ENCODE data around the gene PCP4. TPM values are rescaled to one million over a fixed set of nuclear protein-coding genes. Genes with fewer than 3 reads are reported as not detected.

PCP4 gene
- total RNA-seq, 1 experiment from 2014 or later: 0.77 TPM

GRCh38 chr21:39955326-39955725 is 88.1 kb downstream of the PCP4 start:
- H3K9ac ChIP-seq (ENCODE audit: extremely low read depth, insufficient read length, low read length): no peak overlapping the region

More at GRCh38 chr21:39955326-39955725, 88.1 kb downstream of the PCP4 start:
- Histone ChIP-seq H3K79me2 (ENCODE audit: insufficient read depth, low read length) (no peaks in the 10 kb centered on the region), H4K20me1 (ENCODE audit: control insufficient read depth, insufficient read depth, insufficient read length) (no peaks in the 10 kb centered on the region), H3K27me3 (ENCODE audit: insufficient read depth, low read length) (no peaks in the 10 kb centered on the region), H2AK5ac (ENCODE audit: insufficient read length, low read length) (no peak overlapping the region), H3K18ac (ENCODE audit: insufficient read length, low read depth, low read length) (no peak overlapping the region), H3K23ac (ENCODE audit: insufficient read length, low read depth, low read length) (no peak overlapping the region), H3K56ac (ENCODE audit: insufficient read length, low read depth, low read length) (no peak overlapping the region), H3K27ac (ENCODE audit: insufficient read length, low read depth, low read length) (no peak overlapping the region), H2BK12ac (ENCODE audit: insufficient read length, low read depth, low read length) (no peak overlapping the region), H2BK15ac (ENCODE audit: low read depth, low read length) (no peak overlapping the region), H2BK20ac (ENCODE audit: low read depth, low read length, poor library complexity, severe bottlenecking) (no peak overlapping the region), H3K4ac (ENCODE audit: low read depth, low read length) (no peak overlapping the region), H3K23me2 (ENCODE audit: insufficient read length, low read depth, low read length, poor library complexity, severe bottlenecking) (no peaks in the 10 kb centered on the region), H3K4me2 (ENCODE audit: insufficient read depth, insufficient read length, low read length) (no peak overlapping the region), H2BK120ac (ENCODE audit: low read depth, low read length, poor library complexity, severe bottlenecking) (no peak overlapping the region), H3K4me1 (ENCODE audit: insufficient read depth, low read length) (peaks cover 7% of the 10 kb centered on the region; the same call in 1 of the 2 replicates), H2AFZ (ENCODE audit: low read length) (no peak overlapping the region), H3T11ph (ENCODE audit: low read length) (no peak overlapping the region), H2BK5ac (ENCODE audit: insufficient read length, low read length) (no peak overlapping the region), H4K91ac (ENCODE audit: insufficient read length, low read depth, low read length) (no peak overlapping the region), H3K9me3 (ENCODE audit: control insufficient read depth, low read depth, low read length) (no peaks in the 10 kb centered on the region), H4K5ac (ENCODE audit: insufficient read length, low read depth, low read length) (no peak overlapping the region), H3K79me1 (ENCODE audit: insufficient read depth, low read depth, low read length, poor library complexity, severe bottlenecking) (no peaks in the 10 kb centered on the region), H4K8ac (replicated peaks; ENCODE audit: insufficient read length, low read depth, low read length) (no peak overlapping the region), H3K14ac (ENCODE audit: insufficient read depth, low read length) (no peak overlapping the region)
- Mint-ChIP-seq H3K4me1 (peaks cover 27 to 34% of the 10 kb centered on the region in 2 experiments), H3K9me3 (peaks cover 14 to 15% of the 10 kb centered on the region in 2 experiments), H3K27me3 (ENCODE audit: low read depth) (peaks cover 9% of the 10 kb centered on the region), H3K36me3 (ENCODE audit: insufficient read depth in 1 of 3, low read depth in 3 of 3) (peaks cover 6 to 10% (median 6%) of the 10 kb centered on the region in 3 experiments; a peak in 6 of 7 replicates), H3K27ac (no peak overlapping the region), H3K4me3 (no peak overlapping the region)
- TF ChIP-seq CTCF (conservative IDR thresholded peaks at IDR 0.05): no peak
- WGBS (ENCODE audit: extremely low coverage, insufficient read length, low lambda C conversion rate): no CpG with 5 or more reads among the region's 4 CpGs
- DNase-seq: no peak

Data from H9 (cell line).